ACHN (cell line): ENCODE measurements around the gene PPP1R36.

Experiments used
- DNase-seq: peaks from one replicate; pipeline ENCODE4 v3.0.0-alpha.2; 2015
- in situ Hi-C: cut with HindIII; loops from 2 replicates; pipeline ENCODE4 v1.10.0; 2017; ENCODE audit warnings: low sequenced_read_pairs, low pct_ligation_motif_present, low pct_unique_long_range_greater_than_20kb

Gene PPP1R36

GRCh38 chr14:64632056-64632455, 82.3 kb downstream of the PPP1R36 start:
- peak; percentile 19 for DNase-seq
- in situ Hi-C loops, result no loop called here

DNA sequence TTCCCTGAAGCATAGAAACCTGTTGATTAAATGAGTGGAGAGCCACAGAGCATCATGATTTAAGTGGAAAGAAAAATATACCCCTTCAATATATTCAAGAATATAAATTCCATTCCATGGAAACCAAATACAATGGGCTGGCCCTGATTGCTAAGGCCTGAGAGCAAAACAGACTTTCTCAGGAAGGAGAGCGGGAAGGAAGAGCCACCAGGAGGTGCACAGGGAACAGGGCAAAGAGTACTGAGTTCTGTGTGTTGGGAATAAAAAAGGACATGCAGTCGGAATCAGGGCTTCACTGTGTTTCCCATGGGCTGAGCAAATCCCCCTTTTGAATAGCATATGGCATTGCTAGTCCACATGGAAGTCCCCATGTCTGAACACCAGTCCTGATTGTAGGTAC, 84.8 kb downstream of the PPP1R36 start:
- no peak for DNase-seq
- in situ Hi-C loops, result no loop called here

GRCh38 chr14:64636208-64636979, 86.6 kb downstream of the PPP1R36 start:
- in situ Hi-C loops, result no loop called here
- DNase-seq, result peak; percentile 58

- DNase-seq, result no peak
- in situ Hi-C loops, result no loop called here
Observed at GRCh38 chr14:64636980-64637429, 87.2 kb downstream of the PPP1R36 start.

GRCh38 chr14:64637735-64638473, 88.1 kb downstream of the PPP1R36 start:
- DNase-seq, result no peak
- in situ Hi-C loops, result no loop called here

DNA sequence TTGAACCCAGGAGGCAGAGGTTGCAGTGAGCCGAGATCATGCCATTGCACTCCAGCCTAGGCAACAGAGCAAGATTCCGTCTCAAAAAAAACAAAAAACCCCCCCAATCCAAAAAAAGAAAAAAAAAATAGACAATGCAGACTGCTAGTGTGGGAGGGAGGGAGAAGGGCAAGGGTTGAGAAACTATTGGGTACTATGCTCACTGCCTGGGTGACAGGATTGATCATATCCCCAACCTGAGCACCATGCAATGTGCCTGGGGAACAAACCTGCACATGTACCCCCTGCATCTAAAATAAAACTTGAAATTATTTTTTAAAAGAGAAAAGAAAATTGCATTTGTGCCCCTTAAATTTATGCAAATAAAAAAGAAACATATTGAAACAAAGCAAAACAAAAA, 88.9 kb downstream of the PPP1R36 start:
- in situ Hi-C loops, result no loop called here
- DNase-seq, result no peak
